HepG2 (cell line): ENCODE data around the gene TTC28. TPM values are rescaled to one million over a fixed set of nuclear protein-coding genes. Genes with fewer than 3 reads are reported as not detected.

Experiments used
- ATAC-seq: fragments of 200-7000 bp; cut with Tn5 transposase; 3 replicates; pipeline ENCODE4 v1.9.1; 2020; ENCODE audit warnings: mild to moderate bottlenecking, moderate library complexity
- BruUV-seq: library from RNA; stranded (reverse); fragments of 400-500 nt; replicated peaks from 2 replicates; lab custom pipeline; 2021; lab: Mats Ljungman, UMichigan
- CTCF ChIA-PET: fragments of 300-600 bp; formaldehyde crosslinking; extraction: SDS; loops from one replicate; lab custom pipeline; 2021; ENCODE audit warnings: low total read pairs, inconsistent platforms, low intra/inter-chr PET ratio; lab: Yijun Ruan, JAX
- POLR2A ChIA-PET: fragments of 350-600 bp; sonication (Branson Sonifier 250); formaldehyde crosslinking; loops from one replicate; lab custom pipeline; 2020; ENCODE audit warnings: antibody characterized with exemption, inconsistent platforms; lab: Yijun Ruan, JAX
- DNase-seq: peaks from one replicate; pipeline ENCODE4 v3.0.0-alpha.2; 2015; ENCODE audit warnings: low spot score
- FAIRE-seq: peaks from 3 replicates; lab custom pipeline; 2011; peaks lifted over from hg19 to GRCh38; lab: Jason Lieb, UNC
- H2AFZ ChIP-seq: one replicate; pipeline ENCODE4 v1.6.1; 2011; ENCODE audit warnings: low read length, inconsistent platforms
- H3K27ac ChIP-seq: fragments of 300-600 bp; 3 replicates; pipeline ENCODE4 v1.8.0; 2011; ENCODE audit warnings: mixed run types, mild to moderate bottlenecking, mixed read lengths, low read length, inconsistent platforms; ENCODE audit not compliant: insufficient read depth; ENCODE audit errors: extremely low read length
- H3K27me3 ChIP-seq, 2 experiments: fragments of 200-600 bp in 1 of 2; 2 replicates in 1 of 2; 3 replicates in 1 of 2; pipeline versions ENCODE4 v1.6.0 to v1.8.0; 2011; ENCODE audit warnings: low read length in 2 of 2, mild to moderate bottlenecking in 2 of 2, moderate library complexity in 2 of 2, inconsistent platforms in 1 of 2; ENCODE audit not compliant: insufficient read depth in 2 of 2, control insufficient read depth in 1 of 2
- H3K36me3 ChIP-seq, 2 experiments: fragments of 200-600 bp in 1 of 2; replicated peaks in 1 of 2; 2 replicates in 1 of 2; 3 replicates in 1 of 2; pipeline versions ENCODE4 v1.5.1 to v1.8.0; 2011; ENCODE audit warnings: low read length in 2 of 2, inconsistent platforms in 1 of 2; ENCODE audit not compliant: insufficient read depth in 2 of 2, control insufficient read depth in 1 of 2
- H3K4me1 ChIP-seq: 2 replicates; pipeline ENCODE4 v1.5.1; 2012; ENCODE audit warnings: low read length, inconsistent platforms; ENCODE audit not compliant: insufficient read depth
- H3K4me2 ChIP-seq: 2 replicates; pipeline ENCODE4 v1.6.0; 2011; ENCODE audit warnings: low read depth, low read length, inconsistent platforms
- H3K4me3 ChIP-seq, 3 experiments: fragments of 200-600 bp in 1 of 3; sonication (generic), shearing (Covaris generic) in 1 of 3; replicated peaks in 1 of 3; 2 replicates each; pipeline ENCODE4 v1.5.1; 2011 to 2016; ENCODE audit warnings: low read length in 3 of 3, inconsistent platforms in 2 of 3, low read depth in 2 of 3, mild to moderate bottlenecking in 2 of 3, control low read depth in 1 of 3, mixed read lengths in 1 of 3; ENCODE audit not compliant: insufficient read depth in 1 of 3
- H3K79me2 ChIP-seq: one replicate; pipeline ENCODE4 v1.6.1; 2011; ENCODE audit warnings: low read length, inconsistent platforms; ENCODE audit not compliant: insufficient read depth
- H3K9ac ChIP-seq: 2 replicates; pipeline ENCODE4 v1.6.0; 2011; ENCODE audit warnings: mild to moderate bottlenecking, low read depth, low read length, inconsistent platforms; ENCODE audit not compliant: insufficient read depth
- H3K9me3 ChIP-seq: 2 replicates; pipeline ENCODE4 v1.5.1; 2012; ENCODE audit warnings: mild to moderate bottlenecking, low read length
- H4K20me1 ChIP-seq: 2 replicates; pipeline ENCODE4 v1.6.0; 2011; ENCODE audit warnings: inconsistent platforms, mild to moderate bottlenecking, low read length, moderate library complexity; ENCODE audit not compliant: insufficient read depth
- FOXA3 ChIP-seq: IDR thresholded peaks from 2 replicates; pipeline ENCODE4 v1.6.1; 2016; ENCODE audit warnings: missing genetic modification reagents, missing compliant biosample characterization
- SOX6 ChIP-seq, 2 experiments: fragments of 450-650 bp in 1 of 2; sonication (generic) in 1 of 2; formaldehyde crosslinking in 1 of 2; IDR thresholded peaks; 2 replicates each; pipeline versions ENCODE4 v1.4.0 to v1.6.1; 2017 to 2020; ENCODE audit warnings: antibody characterized with exemption in 1 of 2, mild to moderate bottlenecking in 1 of 2, missing genetic modification reagents in 1 of 2
- ZBTB7A ChIP-seq: sonication (generic); formaldehyde crosslinking; IDR thresholded peaks from 2 replicates; pipeline ENCODE4 v1.8.0; 2022; ENCODE audit warnings: mild to moderate bottlenecking, missing genetic modification reagents
- WGBS: methylation state at CpG from one replicate; pipeline ENCODE4 v1.1.6; 2017; ENCODE audit warnings: low lambda C conversion rate; 5-methylcytosine and 5-hydroxymethylcytosine counted together
- in situ Hi-C: cut with HindIII; loops from 2 replicates; pipeline ENCODE4 v1.10.0; 2017; ENCODE audit warnings: low pct_unique_long_range_greater_than_20kb; ENCODE audit not compliant: extremely low pct_ligation_motif_present
- intact Hi-C: fragments of 100-400 bp; cut with micrococcal nuclease; formaldehyde crosslinking; loops from one replicate; pipeline ENCODE4 v1.10.0; 2022; ENCODE audit not compliant: unreplicated experiment
- polyA plus RNA-seq, 8 experiments: library from polyadenylated mRNA; depleted of rRNA in 3 of 8; stranded (reverse) in 7 of 8; unstranded in 1 of 8; fragments of >200 nt; fragmentation: Illumina TruSeq in 4 of 8; extraction: Trizol in 4 of 8; gene quantifications; 2 replicates each; pipeline versions ENCODE4 v1.2.1 to v1.2.3, GENCODE V29; 2011 to 2016; ENCODE audit warnings: low read depth in 4 of 8, missing spikeins in 1 of 8, mixed read lengths in 1 of 8; ENCODE audit not compliant: insufficient read depth in 1 of 8
- total RNA-seq, 5 experiments: library from RNA; depleted of rRNA; stranded (reverse); fragments of >200 nt; fragmentation: Illumina TruSeq; extraction: Trizol; gene quantifications; 2 replicates each; pipeline ENCODE4 v1.2.3, GENCODE V29; 2016; ENCODE audit warnings: low read depth in 1 of 5
- TF ChIP-seq, protein P1 (sequence below): sonication (generic); formaldehyde crosslinking; conservative IDR thresholded peaks from 2 replicates; pipeline ENCODE4 v1.4.0; 2020; ENCODE audit warnings: mild to moderate bottlenecking, missing genetic modification reagents, moderate library complexity

Gene TTC28
- total and polyA plus RNA-seq, 2 of the 13 experiments (the other 11 are each of a cell fraction or from before 2014, with no cell fraction given) = 4.2 to 13.1 TPM

DNA sequence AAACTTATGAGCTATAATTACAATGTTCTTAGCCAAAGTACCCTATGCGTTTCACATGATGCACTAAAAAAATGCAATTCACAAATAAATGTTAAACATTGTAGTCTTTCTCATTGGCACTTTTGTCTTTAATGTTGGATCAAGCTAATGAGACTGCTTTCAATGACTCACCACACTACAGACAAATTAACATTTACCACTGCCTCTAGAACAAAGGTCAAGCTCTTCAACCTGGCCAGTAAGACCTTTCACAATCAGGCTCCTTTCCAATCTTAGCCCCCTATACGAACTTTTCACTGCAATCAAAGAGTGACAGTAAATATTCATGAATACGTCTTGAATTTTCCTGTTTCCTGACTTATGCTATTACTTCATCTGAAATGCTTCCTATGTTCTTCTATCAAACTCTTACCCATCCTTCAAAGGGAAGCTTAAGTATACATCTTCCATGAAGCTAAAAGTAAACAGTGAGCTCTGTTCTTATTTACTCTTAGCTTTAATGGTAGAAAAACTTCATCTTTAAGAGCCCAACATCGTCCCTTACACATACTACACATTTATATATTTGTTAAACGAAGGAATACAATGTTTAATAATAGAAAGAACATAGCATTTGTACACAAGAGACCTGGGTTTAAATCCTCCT is 433.9 kb downstream of the TTC28 start (continued):
- TF ChIP-seq ZBTB7A (CRISPR knock-in tag) (no peak), SOX6 (IDR thresholded peaks at IDR 0.05) (no peak), SOX6 (CRISPR knock-in tag; IDR thresholded peaks at IDR 0.05) (peak; percentile 17; the same call in 1 of the 2 replicates)
- TF ChIP-seq, protein P1, sequence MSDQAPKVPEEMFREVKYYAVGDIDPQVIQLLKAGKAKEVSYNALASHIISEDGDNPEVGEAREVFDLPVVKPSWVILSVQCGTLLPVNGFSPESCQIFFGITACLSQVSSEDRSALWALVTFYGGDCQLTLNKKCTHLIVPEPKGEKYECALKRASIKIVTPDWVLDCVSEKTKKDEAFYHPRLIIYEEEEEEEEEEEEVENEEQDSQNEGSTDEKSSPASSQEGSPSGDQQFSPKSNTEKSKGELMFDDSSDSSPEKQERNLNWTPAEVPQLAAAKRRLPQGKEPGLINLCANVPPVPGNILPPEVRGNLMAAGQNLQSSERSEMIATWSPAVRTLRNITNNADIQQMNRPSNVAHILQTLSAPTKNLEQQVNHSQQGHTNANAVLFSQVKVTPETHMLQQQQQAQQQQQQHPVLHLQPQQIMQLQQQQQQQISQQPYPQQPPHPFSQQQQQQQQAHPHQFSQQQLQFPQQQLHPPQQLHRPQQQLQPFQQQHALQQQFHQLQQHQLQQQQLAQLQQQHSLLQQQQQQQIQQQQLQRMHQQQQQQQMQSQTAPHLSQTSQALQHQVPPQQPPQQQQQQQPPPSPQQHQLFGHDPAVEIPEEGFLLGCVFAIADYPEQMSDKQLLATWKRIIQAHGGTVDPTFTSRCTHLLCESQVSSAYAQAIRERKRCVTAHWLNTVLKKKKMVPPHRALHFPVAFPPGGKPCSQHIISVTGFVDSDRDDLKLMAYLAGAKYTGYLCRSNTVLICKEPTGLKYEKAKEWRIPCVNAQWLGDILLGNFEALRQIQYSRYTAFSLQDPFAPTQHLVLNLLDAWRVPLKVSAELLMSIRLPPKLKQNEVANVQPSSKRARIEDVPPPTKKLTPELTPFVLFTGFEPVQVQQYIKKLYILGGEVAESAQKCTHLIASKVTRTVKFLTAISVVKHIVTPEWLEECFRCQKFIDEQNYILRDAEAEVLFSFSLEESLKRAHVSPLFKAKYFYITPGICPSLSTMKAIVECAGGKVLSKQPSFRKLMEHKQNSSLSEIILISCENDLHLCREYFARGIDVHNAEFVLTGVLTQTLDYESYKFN (CRISPR knock-in tag) = peak; percentile 39; the same call in 1 of the 2 replicates

DNA sequence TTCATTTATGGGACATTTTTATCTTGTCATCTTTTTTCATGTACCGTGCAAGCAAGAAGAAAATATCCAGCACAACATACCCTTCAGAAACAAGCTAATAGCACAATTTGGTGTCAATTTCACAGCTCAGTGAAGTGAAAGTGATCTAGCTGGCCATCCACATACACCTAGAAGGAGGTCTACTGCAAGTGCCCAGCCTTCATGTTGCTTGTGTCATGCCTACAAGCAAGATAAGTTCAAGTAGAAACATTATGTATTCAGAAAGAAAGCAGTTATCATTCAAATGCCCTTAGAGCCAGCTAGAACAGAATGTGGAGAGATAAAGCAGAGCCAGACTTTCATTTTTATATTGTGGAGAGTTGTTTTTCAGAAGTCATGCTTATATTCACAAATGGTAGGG is 434.9 kb downstream of the TTC28 start:
- no peak for TF ChIP-seq FOXA3 (CRISPR knock-in tag)
- Histone ChIP-seq H4K20me1 (no peaks in the 10 kb centered on the region), H3K9me3 (no peaks in the 10 kb centered on the region), H3K27ac (no peak overlapping the region), H3K79me2 (no peaks in the 10 kb centered on the region), H3K36me3 (no peaks in the 10 kb centered on the region), H3K9ac (no peak overlapping the region), H3K4me2 (no peak overlapping the region), H3K4me1 (peaks cover 23% of the 10 kb centered on the region), H3K27me3 (no peaks in the 10 kb centered on the region), H2AFZ (no peak overlapping the region), H3K4me3 (no peak overlapping the region)
- ChIA-PET POLR2A (no interaction called here), CTCF (no interaction called here)
- no peak for DNase-seq
- in situ Hi-C loops = no loop called here
- BruUV-seq = no TSS peak
- 100% methylated on average over 1 of the region's 1 CpG for WGBS
- no peak for ATAC-seq
- FAIRE-seq = no peak
- intact Hi-C loops = no loop called here
